A549 treated with RU486 at 1 μM for 4 hours (cell line): Measurements from ENCODE around the gene PRPS2. TPM values are rescaled to one million over a fixed set of nuclear protein-coding genes. Genes with fewer than 3 reads are reported as not detected.

Experiments
- total RNA-seq: library from RNA; stranded (reverse); fragments of 200-300 nt; extraction: Qiagen RNA extraction; gene quantifications from 5 replicates; pipeline ENCODE4 v1.2.3, GENCODE V29; 2022; ENCODE audit warnings: low read depth

PRPS2 gene
- 36.7 to 45.7 TPM (median 43.7 TPM) in 5 replicates for total RNA-seq

GRCh38 chrX:12791257-12792228 lies at the start of gene PRPS2:
Gene PRPS2 (plus strand): TSS chrX:12791412. CDS start chrX:12791498, 86 bp downstream.

GRCh38 chrX:12866451-12867377 lies 75.5 kb downstream of the PRPS2 start, which contains the start of gene TLR7:
Gene TLR7 (plus strand): TSS chrX:12867072. CDS start chrX:12867579, 507 bp downstream.

Other genes with a start within 250 kb of the PRPS2 start
- not detected in 5 replicates for gene TLR7, start 75.7 kb downstream of the PRPS2 start, total RNA-seq
- gene TLR8, start 115.2 kb downstream of the PRPS2 start, total RNA-seq, result not detected in 5 replicates
- 5,069 to 8,579 TPM (median 6,177 TPM) in 5 replicates for gene TMSB4X, start 183.7 kb downstream of the PRPS2 start, total RNA-seq